ENCODE results near the gene NCKAP5. TPM values are rescaled to one million over a fixed set of nuclear protein-coding genes. Genes with fewer than 3 reads are reported as not detected.

Gene NCKAP5
- total and polyA plus RNA-seq, 2 experiments from 2014 or later: 2.2 to 5.5 TPM

GRCh38 chr2:132998221-132998620, 570.0 kb downstream of the NCKAP5 start:
- H3K9me3 ChIP-seq (ENCODE audit: low read depth): no peaks in the 10 kb centered on the region
- no peak for DNase-seq (ENCODE audit: low spot score)
- no peaks in the 10 kb centered on the region for H3K27me3 ChIP-seq
- no peak overlapping the region for H3K4me2 ChIP-seq
- no peaks in the 10 kb centered on the region for H3K36me3 ChIP-seq (replicated peaks; ENCODE audit: insufficient read depth, low read depth)
- H3K4me1 ChIP-seq (ENCODE audit: insufficient read depth): no peaks in the 10 kb centered on the region
- TF ChIP-seq EZH2 (IDR thresholded peaks at IDR 0.05; ENCODE audit: borderline replicate concordance): no peak
- no peak for TF ChIP-seq CTCF (IDR thresholded peaks at IDR 0.05; ENCODE audit: poor library complexity)
- TF ChIP-seq EZH2phosphoT487 (IDR thresholded peaks at IDR 0.05; ENCODE audit: low read depth, severe bottlenecking, unreplicated experiment): no peak
- no peak overlapping the region for H3K4me3 ChIP-seq
- no peaks in the 10 kb centered on the region for H4K20me1 ChIP-seq (ENCODE audit: insufficient read depth, poor library complexity, severe bottlenecking)
- H2AFZ ChIP-seq: no peak overlapping the region
- no peaks in the 10 kb centered on the region for H3K79me2 ChIP-seq
- H3K9me2 ChIP-seq (replicated peaks; ENCODE audit: insufficient read depth): no peaks in the 10 kb centered on the region
- no peak overlapping the region for H3K27ac ChIP-seq

- WGBS (ENCODE audit: low lambda C conversion rate, missing lambda C conversion rate): 62% methylated on average over 8 of the region's 8 CpGs
Measured at GRCh38 chr2:132991471-132992045, 576.7 kb downstream of the NCKAP5 start.

GRCh38 chr2:132984731-132985130, 583.5 kb downstream of the NCKAP5 start:
- H3K27ac ChIP-seq: no peak overlapping the region
- no peak for TF ChIP-seq CTCF (IDR thresholded peaks at IDR 0.05; ENCODE audit: poor library complexity)
- no peak for TF ChIP-seq EZH2phosphoT487 (IDR thresholded peaks at IDR 0.05; ENCODE audit: low read depth, severe bottlenecking, unreplicated experiment)
- H3K9me2 ChIP-seq (replicated peaks; ENCODE audit: insufficient read depth): no peaks in the 10 kb centered on the region
- no peak overlapping the region for H3K4me2 ChIP-seq
- no peak overlapping the region for H3K4me3 ChIP-seq
- H3K79me2 ChIP-seq: no peaks in the 10 kb centered on the region
- H4K20me1 ChIP-seq (ENCODE audit: insufficient read depth, poor library complexity, severe bottlenecking): no peaks in the 10 kb centered on the region
- H3K9me3 ChIP-seq (ENCODE audit: low read depth): no peaks in the 10 kb centered on the region
- no peaks in the 10 kb centered on the region for H3K27me3 ChIP-seq
- H3K4me1 ChIP-seq (ENCODE audit: insufficient read depth): no peaks in the 10 kb centered on the region
- 72% methylated on average over 2 of the region's 2 CpGs for WGBS (ENCODE audit: low lambda C conversion rate, missing lambda C conversion rate)
- no peak overlapping the region for H2AFZ ChIP-seq
- DNase-seq (ENCODE audit: low spot score): no peak
- no peaks in the 10 kb centered on the region for H3K36me3 ChIP-seq (replicated peaks; ENCODE audit: insufficient read depth, low read depth)

More at GRCh38 chr2:132991471-132992045, 576.7 kb downstream of the NCKAP5 start:
- H3K4me2 ChIP-seq: peak overlapping the region; percentile 30
- no peaks in the 10 kb centered on the region for H3K9me3 ChIP-seq (ENCODE audit: low read depth)
- DNase-seq (ENCODE audit: low spot score): peak; percentile 19
- H4K20me1 ChIP-seq (ENCODE audit: insufficient read depth, poor library complexity, severe bottlenecking): no peaks in the 10 kb centered on the region
- no peaks in the 10 kb centered on the region for H3K9me2 ChIP-seq (replicated peaks; ENCODE audit: insufficient read depth)
- no peak for TF ChIP-seq CTCF (IDR thresholded peaks at IDR 0.05; ENCODE audit: poor library complexity)
- peak; percentile 54 for TF ChIP-seq EZH2phosphoT487 (IDR thresholded peaks at IDR 0.05; ENCODE audit: low read depth, severe bottlenecking, unreplicated experiment)
- TF ChIP-seq EZH2 (IDR thresholded peaks at IDR 0.05; ENCODE audit: borderline replicate concordance): no peak
- H3K36me3 ChIP-seq (replicated peaks; ENCODE audit: insufficient read depth, low read depth): no peaks in the 10 kb centered on the region
- no peaks in the 10 kb centered on the region for H3K27me3 ChIP-seq
- H3K79me2 ChIP-seq: no peaks in the 10 kb centered on the region
- no peak overlapping the region for H3K4me3 ChIP-seq
- H3K4me1 ChIP-seq (ENCODE audit: insufficient read depth): no peaks in the 10 kb centered on the region
- H2AFZ ChIP-seq: no peak overlapping the region
- no peak overlapping the region for H3K27ac ChIP-seq

GRCh38 chr2:132980304-132980703, 588.0 kb downstream of the NCKAP5 start:
- Histone ChIP-seq H3K4me1 (ENCODE audit: insufficient read depth) (no peaks in the 10 kb centered on the region), H3K27me3 (no peaks in the 10 kb centered on the region), H3K4me3 (no peak overlapping the region), H4K20me1 (ENCODE audit: insufficient read depth, poor library complexity, severe bottlenecking) (no peaks in the 10 kb centered on the region), H3K9me3 (ENCODE audit: low read depth) (no peaks in the 10 kb centered on the region), H3K36me3 (replicated peaks; ENCODE audit: insufficient read depth, low read depth) (no peaks in the 10 kb centered on the region), H3K79me2 (no peaks in the 10 kb centered on the region), H3K27ac (no peak overlapping the region), H2AFZ (no peak overlapping the region), H3K9me2 (replicated peaks; ENCODE audit: insufficient read depth) (no peaks in the 10 kb centered on the region), H3K4me2 (no peak overlapping the region)
- no peak for DNase-seq (ENCODE audit: low spot score)
- TF ChIP-seq CTCF (IDR thresholded peaks at IDR 0.05; ENCODE audit: poor library complexity) (no peak), EZH2 (IDR thresholded peaks at IDR 0.05; ENCODE audit: borderline replicate concordance) (no peak), EZH2phosphoT487 (IDR thresholded peaks at IDR 0.05; ENCODE audit: low read depth, severe bottlenecking, unreplicated experiment) (no peak)
- WGBS (ENCODE audit: low lambda C conversion rate, missing lambda C conversion rate): 68% methylated on average over 2 of the region's 2 CpGs
